HG03342 (cell line): ENCODE data around the gene RSF1.
A peak's percentile ranks its signal among the peaks of the same experiment; 100 is the strongest.

Experiments used
- ATAC-seq: cut with Tn5 transposase; IDR thresholded peaks from one replicate; pipeline ENCODE4 v1.9.1; 2021; ENCODE audit warnings: mild to moderate bottlenecking, moderate library complexity; ENCODE audit not compliant: unreplicated experiment

RSF1 gene

DNA sequence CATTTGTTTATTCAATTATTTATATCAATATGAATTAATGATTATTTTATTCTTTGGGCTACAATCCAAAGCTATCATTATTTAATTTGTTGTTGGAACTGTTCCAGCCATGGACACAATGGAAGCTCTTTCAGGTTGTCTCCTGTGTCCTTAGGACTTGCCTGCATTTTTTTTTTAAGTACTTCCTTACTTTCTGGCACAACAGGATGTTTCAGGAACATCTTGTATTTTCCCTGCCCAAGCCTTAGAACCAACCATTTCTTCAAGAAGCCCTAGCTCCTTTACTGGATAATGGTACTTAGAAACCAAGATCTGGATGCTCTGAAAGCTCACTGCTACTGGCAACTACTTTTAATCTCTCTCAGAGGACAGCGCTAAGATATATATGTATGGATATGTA lies 125.1 kb downstream of the RSF1 start:
- no peak for ATAC-seq

DNA sequence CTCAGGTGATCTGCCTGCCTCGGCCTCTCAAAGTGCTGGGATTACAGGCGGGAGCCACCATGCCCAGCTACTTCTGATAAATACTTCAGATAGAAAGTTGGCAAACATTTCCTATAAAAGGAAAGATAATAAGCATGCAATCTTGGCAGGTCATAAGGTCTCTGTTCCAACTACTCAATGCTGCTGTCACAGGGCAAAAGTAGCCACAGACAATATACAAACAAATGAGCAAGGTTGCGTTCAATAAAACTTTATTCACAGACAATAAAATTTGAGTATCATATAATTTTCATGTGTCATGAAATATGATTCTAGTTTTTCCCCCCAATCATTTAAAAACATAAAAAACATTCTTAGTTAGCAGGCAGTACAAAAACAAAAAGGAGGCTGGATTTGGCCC lies 129.9 kb downstream of the RSF1 start:
- ATAC-seq: no peak

DNA sequence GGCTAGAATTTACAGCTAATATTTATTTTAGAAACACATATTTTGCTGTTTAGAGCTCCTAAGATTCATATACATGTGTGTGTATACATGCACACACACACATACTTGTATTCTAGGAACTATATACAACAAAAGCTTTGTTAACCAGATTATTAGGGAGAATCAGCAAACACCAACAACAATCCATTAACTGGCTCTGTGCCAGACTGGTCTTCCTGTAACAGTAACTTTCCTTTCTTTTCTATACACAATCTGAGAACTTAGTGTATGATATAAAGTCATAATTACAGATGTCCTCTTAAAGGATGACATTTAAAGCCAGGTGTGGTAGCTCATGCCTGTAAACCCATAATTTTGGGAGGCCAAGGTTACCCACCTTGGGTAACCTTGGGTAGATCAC lies 133.4 kb downstream of the RSF1 start:
- no peak for ATAC-seq

GRCh38 chr11:77677138-77677537 lies 143.4 kb downstream of the RSF1 start:
- no peak for ATAC-seq

DNA sequence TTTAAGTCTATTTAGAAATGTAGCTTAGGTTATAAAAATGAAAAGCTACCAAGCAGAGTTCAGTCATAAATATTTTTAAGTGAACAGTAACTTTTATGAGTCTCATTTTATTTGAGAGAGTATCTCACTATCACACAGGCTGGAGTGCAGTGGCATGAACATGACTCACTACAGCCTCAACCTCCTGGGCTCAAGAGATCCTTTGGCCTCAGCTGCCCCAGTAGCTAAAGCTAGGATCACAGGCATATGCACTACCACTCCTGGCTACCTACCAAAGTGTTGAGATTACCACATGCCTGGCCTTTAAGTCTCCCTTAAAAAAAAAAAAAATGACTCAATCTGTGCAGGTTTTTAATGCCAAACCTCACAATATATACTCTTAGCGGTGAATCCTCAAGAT lies 148.3 kb downstream of the RSF1 start:
- ATAC-seq: no peak

- ATAC-seq: no peak
These were observed 150.5 kb downstream of the RSF1 start for GRCh38 chr11:77669848-77670511.

- no peak for ATAC-seq
These were observed 151.8 kb downstream of the RSF1 start for GRCh38 chr11:77668760-77669159.

DNA sequence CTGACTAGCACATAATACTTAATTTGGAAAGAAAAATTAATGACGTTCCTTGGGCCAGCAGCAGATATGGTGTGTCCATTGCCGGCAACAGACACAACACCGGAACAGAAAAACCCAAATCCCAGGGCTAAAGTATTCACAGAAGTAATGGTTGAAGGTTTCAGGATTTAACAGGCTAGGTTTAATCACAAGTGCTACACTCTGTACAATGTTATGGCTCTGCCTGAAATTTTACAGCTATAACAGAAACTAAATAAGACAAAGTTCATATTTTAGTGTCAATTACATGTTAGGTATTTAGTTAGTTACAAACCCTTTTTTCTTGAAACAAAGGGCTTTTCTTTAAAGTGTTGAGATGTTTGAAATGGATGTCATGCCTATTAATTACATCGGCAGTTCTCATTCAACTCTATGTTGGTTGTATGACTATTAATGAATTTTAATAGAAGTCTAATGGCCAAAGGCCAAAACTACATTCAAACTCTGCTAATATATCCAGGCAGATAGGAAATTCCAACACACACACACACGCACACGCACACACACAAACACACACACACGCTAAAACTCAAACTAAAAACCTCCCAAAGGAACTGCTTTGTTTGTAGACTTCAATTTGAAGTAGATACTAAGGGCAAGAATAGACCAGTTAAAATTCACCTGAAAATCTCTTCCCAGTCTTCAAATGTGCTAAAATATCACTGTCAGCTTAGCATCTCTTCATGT lies 155.1 kb downstream of the RSF1 start:
- ATAC-seq: no peak

DNA sequence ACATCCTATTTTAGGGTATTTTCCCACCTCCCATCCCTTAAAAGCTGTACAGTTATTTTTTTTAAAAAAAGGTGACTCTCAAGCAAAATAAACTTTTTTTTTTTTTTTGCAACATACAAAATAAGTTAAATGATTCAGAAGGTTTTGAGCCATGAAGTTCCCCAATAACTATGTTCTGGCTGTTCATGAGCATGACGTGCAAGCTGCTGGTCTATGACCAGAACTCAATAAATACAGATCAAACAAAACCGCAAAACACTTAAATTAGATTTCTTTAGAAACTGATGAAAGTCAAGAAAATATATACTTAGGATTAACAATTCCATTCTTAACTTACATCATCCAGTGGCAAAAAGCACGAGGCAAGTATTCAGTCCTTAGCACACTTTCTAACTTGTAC lies 158.9 kb downstream of the RSF1 start:
- ATAC-seq: no peak

DNA sequence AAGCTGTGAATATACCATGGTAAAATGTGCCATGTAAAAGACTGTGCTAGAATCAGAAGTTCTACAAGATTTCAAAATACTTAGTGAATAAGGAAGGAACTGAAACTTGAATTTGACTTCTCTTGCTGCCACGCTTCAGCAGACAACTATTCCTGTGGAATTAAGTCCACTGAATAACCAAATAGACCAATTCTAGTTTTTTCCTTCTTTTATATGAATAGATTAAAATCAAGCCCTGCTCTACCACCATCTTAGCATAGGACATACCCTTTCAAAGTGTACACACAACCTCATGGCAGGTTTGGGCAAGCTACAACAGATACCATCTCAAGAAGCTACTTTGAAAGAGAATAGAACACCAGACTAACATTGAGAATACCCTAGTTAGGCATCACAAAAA lies 159.6 kb downstream of the RSF1 start:
- no peak for ATAC-seq

- ATAC-seq: no peak
These were observed 162.1 kb downstream of the RSF1 start for GRCh38 chr11:77658213-77659013.

- no peak for ATAC-seq
These were observed 164.2 kb downstream of the RSF1 start for GRCh38 chr11:77656362-77656761.

- no peak for ATAC-seq
These were observed 165.6 kb downstream of the RSF1 start for GRCh38 chr11:77654770-77655434.

GRCh38 chr11:77650123-77650522 lies 170.4 kb downstream of the RSF1 start:
- ATAC-seq: no peak

- no peak for ATAC-seq
These were observed 172.7 kb downstream of the RSF1 start for GRCh38 chr11:77647654-77648305.

GRCh38 chr11:77644887-77645286 lies 175.6 kb downstream of the RSF1 start:
- ATAC-seq: no peak

- no peak for ATAC-seq
These were observed 178.3 kb downstream of the RSF1 start for GRCh38 chr11:77642228-77642627.

DNA sequence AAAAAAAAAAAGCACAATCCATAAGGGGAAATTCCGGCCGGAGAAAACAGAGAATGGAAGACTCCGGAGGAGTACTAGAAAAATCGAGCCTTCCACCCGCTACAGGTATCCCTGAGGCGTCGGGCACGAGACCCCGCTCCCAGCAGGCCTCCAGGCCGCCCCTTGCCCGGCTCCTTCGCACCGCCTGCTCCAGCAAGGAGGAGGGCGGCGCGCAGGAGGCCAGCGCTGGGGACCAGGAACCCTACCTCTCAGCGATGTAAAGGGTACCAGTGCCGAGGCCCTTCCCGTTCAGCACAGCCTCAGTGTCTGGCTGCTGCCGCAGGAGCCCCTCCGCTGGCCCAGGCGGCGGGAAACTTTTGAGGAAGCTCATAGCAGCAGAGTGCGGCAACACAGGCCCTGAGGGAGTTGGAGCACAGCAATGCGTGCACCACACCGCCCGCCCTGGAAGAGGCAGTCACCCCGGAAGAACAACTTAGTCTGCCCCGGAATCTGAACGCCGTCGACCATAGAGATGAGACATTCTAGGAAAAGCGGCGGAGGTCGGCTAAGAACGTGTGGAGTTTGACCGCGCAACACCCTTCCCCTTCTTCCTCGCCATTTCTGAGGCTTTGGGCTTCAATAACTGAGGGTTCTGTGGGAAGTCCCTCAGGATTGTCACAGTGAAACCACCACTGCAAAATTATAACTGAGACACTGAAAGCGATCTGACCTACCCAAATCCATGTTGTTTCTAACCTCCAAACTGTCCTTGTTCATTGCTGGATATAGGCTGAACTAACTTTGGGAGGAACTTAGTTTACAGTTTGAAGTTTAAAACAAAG lies 183.0 kb downstream of the RSF1 start, which contains the start of gene CLNS1A:
Gene CLNS1A (minus strand): TSS at position 450 of the 821 bp plus-strand sequence. CDS start 80 bp downstream, at position 370.
- ATAC-seq: peak; percentile 91

DNA sequence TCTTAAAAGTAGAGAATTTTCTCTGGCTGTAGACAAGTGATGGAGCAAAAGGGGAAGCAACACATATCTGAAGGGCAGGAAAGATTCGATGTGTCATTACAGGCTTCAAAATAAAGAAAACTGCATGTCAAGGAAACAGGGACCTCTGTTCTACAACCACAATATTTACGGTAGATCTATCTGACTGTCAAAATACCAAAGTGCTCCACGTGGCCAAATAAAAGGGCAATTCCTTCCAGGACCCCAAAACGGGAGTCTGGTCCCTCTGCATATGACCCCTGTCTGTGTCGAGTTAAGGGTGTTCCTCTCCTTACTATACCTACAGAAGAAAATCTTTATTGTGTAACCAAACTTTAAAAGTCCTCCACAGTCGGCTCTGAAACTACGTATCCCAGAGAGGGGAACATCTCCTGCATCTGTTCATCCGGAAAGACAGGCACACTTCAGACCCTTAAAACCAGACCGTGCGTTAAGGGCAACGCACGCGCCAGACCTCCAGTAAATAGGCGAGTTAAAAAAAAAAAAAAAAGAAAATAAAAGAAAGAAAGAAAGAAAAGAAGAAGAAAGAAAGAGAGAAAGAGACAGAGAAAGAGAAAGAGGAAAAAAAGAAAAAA lies 183.7 kb downstream of the RSF1 start:
- ATAC-seq: no peak
